Chondrocyte (in vitro differentiated cells): ENCODE measurements around the gene CCDC6. TPM values are rescaled to one million over a fixed set of nuclear protein-coding genes. Genes with fewer than 3 reads are reported as not detected.

Experiments used
- DNase-seq: peaks from one replicate; pipeline ENCODE4 v3.0.0; 2021; ENCODE audit warnings: mixed read lengths, low spot score
- H3K27ac Mint-ChIP-seq: one replicate; pipeline ENCODE4 v1.8.0; 2021; ENCODE audit warnings: mild to moderate bottlenecking, moderate library complexity, mixed read lengths; ENCODE audit not compliant: unreplicated experiment
- H3K27me3 Mint-ChIP-seq: 2 replicates; pipeline ENCODE4 v1.8.0; 2021; ENCODE audit warnings: low read depth, mixed read lengths
- H3K36me3 Mint-ChIP-seq: 2 replicates; pipeline ENCODE4 v1.8.0; 2021; ENCODE audit warnings: low read depth, mixed read lengths
- H3K4me1 Mint-ChIP-seq: 2 replicates; pipeline ENCODE4 v1.8.0; 2021; ENCODE audit warnings: low read depth, mild to moderate bottlenecking, mixed read lengths
- H3K4me3 Mint-ChIP-seq: one replicate; pipeline ENCODE4 v1.8.0; 2021; ENCODE audit warnings: mild to moderate bottlenecking, moderate library complexity, mixed read lengths; ENCODE audit not compliant: unreplicated experiment
- H3K9me3 Mint-ChIP-seq: 2 replicates; pipeline ENCODE4 v1.8.0; 2021; ENCODE audit warnings: low read depth, mixed read lengths
- total RNA-seq: library from RNA; stranded (reverse); gene quantifications from 3 replicates; pipeline ENCODE4 v1.2.1, GENCODE V29; 2021
- TF ChIP-seq, protein P1 (sequence below): fragments of 200-600 bp; sonication (generic); IDR thresholded peaks from 2 replicates; pipeline ENCODE4 v1.5.0; 2021; ENCODE audit warnings: antibody characterized with exemption, mild to moderate bottlenecking, moderate library complexity

The CCDC6 gene
- total RNA-seq, 1 donor from 2014 or later: 59.3 TPM

DNA sequence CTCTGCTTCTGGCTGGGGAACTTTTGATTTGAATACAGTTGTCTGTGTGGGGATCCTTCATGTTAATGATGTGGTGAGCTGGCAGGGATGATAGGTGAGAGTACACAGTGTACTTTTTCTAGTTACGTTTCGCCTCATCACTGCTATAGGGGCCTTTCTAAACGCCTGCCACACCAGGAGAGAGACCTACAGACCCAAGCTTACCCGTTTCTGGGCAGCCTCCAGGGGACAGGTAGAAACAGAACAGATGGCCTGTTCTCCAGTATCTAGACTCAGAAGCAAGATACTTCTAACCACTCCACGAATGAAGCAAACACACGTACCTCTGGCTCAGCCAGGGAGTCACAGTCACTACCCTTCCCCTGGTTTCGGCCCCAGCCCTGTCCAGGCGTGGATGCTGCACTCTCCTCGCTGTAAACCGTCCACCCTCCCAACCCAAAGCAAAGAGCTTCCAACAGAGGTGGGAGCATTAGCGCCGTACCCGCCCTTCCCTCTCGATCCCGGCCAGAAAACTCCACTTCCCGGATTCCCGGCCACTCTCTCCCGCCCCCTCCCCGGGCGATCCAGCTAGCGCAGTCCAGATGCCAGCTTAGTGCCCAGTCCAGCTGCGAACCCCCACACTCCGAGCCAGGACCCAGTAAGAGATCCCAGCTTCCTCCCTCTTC, 1.2 kb downstream of the CCDC6 start:
- peak overlapping the region; percentile 93 for H3K27ac Mint-ChIP-seq
- no peak for DNase-seq
- TF ChIP-seq, protein P1, sequence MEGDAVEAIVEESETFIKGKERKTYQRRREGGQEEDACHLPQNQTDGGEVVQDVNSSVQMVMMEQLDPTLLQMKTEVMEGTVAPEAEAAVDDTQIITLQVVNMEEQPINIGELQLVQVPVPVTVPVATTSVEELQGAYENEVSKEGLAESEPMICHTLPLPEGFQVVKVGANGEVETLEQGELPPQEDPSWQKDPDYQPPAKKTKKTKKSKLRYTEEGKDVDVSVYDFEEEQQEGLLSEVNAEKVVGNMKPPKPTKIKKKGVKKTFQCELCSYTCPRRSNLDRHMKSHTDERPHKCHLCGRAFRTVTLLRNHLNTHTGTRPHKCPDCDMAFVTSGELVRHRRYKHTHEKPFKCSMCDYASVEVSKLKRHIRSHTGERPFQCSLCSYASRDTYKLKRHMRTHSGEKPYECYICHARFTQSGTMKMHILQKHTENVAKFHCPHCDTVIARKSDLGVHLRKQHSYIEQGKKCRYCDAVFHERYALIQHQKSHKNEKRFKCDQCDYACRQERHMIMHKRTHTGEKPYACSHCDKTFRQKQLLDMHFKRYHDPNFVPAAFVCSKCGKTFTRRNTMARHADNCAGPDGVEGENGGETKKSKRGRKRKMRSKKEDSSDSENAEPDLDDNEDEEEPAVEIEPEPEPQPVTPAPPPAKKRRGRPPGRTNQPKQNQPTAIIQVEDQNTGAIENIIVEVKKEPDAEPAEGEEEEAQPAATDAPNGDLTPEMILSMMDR: no peak
- H3K27me3 Mint-ChIP-seq: no peaks in the 10 kb centered on the region
- H3K9me3 Mint-ChIP-seq: no peaks in the 10 kb centered on the region
- H3K4me1 Mint-ChIP-seq: peaks cover 61% of the 10 kb centered on the region
- peak overlapping the region; percentile 97 for H3K4me3 Mint-ChIP-seq
- no peaks in the 10 kb centered on the region for H3K36me3 Mint-ChIP-seq

DNA sequence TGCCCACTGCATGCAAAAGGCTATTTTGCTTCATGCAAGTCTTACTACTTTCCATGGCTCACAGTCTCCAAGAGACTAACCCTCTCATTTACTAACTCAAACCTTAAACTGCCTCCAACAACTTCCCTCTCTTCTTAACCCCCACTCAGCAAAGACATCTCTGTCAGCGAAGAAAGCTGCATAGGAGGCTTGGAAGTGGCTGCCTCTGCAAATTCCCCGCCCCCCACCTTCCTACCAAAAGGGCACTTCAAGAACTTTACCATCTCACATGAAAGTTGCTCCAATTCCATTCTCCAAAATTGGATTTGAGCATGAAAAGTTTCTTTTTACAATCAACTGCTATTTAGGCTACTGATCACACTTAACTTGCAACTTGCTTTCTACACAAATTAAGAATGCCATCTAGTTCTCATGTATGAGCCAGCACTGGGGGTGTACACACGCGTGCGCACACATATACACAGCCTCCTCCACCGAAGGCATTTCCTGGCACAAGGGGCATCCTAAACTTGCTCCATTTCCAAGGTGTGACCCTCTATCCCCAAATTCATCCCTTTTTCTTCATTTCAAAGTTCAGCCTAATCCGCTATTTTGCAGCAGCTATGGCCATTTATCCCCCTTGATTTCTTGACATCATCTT, 1.8 kb downstream of the CCDC6 start:
- no peaks in the 10 kb centered on the region for H3K9me3 Mint-ChIP-seq
- TF ChIP-seq, protein P1: no peak

DNA sequence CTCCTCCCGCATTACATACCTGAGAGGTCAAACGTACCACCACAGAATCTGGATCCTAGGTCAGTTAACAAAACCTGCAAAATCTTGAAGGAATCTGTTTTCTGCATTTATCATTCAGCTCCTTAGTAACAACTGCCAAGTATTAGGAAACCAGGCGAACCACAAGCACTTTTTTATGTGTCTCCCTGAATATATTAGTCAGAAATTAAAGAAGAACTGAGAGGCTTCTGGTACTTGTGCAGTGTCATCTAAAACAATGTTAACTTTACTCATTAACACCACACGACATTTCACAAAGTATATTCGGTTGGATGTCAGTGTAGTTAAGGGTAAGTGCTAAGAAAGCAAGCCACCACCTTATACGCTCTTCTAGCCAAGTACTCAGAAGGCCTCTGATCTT, 2.5 kb downstream of the CCDC6 start:
- no peaks in the 10 kb centered on the region for H3K36me3 Mint-ChIP-seq
- H3K27ac Mint-ChIP-seq: peak overlapping the region; percentile 19
- no peaks in the 10 kb centered on the region for H3K27me3 Mint-ChIP-seq
- no peak overlapping the region for H3K4me3 Mint-ChIP-seq
- H3K4me1 Mint-ChIP-seq: peaks cover 70% of the 10 kb centered on the region
- TF ChIP-seq, protein P1: no peak
- DNase-seq: no peak
- H3K9me3 Mint-ChIP-seq: no peaks in the 10 kb centered on the region

More for the DNA sequence above, 1.8 kb downstream of the CCDC6 start:
- DNase-seq: no peak
- Mint-ChIP-seq H3K36me3 (no peaks in the 10 kb centered on the region), H3K4me3 (peak overlapping the region; percentile 97), H3K27ac (peak overlapping the region; percentile 93), H3K27me3 (no peaks in the 10 kb centered on the region), H3K4me1 (peaks cover 65% of the 10 kb centered on the region)

DNA sequence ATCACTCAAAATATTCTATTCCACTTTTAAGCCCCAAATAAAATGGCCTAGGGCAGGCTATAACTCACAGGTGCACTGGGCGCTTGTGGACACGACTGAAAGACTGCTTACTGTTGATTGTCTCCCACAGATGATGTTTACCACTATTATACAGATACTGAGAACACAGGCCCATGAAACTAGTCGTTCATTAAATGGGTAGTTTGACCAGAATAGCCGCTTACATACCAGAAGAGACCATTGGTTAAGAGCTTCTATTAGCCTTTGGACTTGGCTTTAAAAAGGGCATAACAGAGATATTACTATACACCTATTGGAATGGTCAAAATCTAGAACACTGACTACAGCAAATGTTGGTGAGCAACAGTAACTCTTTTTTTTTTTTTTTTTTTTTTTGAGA, 4.3 kb downstream of the CCDC6 start:
- no peaks in the 10 kb centered on the region for H3K9me3 Mint-ChIP-seq
- peaks cover 61% of the 10 kb centered on the region for H3K4me1 Mint-ChIP-seq
- TF ChIP-seq, protein P1: no peak
- no peak for DNase-seq
- no peak overlapping the region for H3K4me3 Mint-ChIP-seq
- no peaks in the 10 kb centered on the region for H3K36me3 Mint-ChIP-seq
- H3K27me3 Mint-ChIP-seq: no peaks in the 10 kb centered on the region
- no peak overlapping the region for H3K27ac Mint-ChIP-seq

DNA sequence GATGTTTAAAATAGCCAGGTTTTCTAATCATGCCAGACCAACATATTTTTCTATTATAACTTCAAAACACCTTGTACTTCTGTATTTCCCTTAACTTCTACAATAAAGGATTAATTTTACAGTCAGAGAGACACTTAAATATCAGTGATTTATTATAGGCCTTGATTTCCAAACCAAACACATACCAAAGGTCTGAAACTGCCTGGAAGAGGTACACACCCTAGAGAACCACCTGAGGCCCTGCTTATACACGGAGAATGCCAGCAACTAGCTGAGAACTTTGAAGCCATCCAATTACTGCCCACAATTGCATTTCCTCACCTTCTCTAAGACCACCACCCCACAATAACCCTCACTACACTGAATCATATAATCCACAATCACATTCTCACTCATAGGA, 4.9 kb downstream of the CCDC6 start:
- Mint-ChIP-seq H3K27ac (peak overlapping the region; percentile 9), H3K27me3 (no peaks in the 10 kb centered on the region), H3K4me1 (peaks cover 60% of the 10 kb centered on the region), H3K4me3 (no peak overlapping the region), H3K9me3 (no peaks in the 10 kb centered on the region), H3K36me3 (no peaks in the 10 kb centered on the region)
- no peak for DNase-seq
- TF ChIP-seq, protein P1: no peak
